H1 (cell line): ENCODE results near the gene SPG11. TPM values are rescaled to one million over a fixed set of nuclear protein-coding genes. Genes with fewer than 3 reads are reported as not detected.

ENCODE experiments used
- CTCF ChIA-PET: fragments of 300-600 bp; sonication (Branson Sonifier 250); formaldehyde crosslinking; loops from one replicate; lab custom pipeline; 2021; ENCODE audit not compliant: partially characterized antibody; lab: Charles Lee
- POLR2A ChIA-PET: fragments of 300-600 bp; sonication (Branson Sonifier 250); formaldehyde crosslinking; loops from one replicate; lab custom pipeline; 2021; ENCODE audit warnings: inconsistent platforms; ENCODE audit not compliant: partially characterized antibody; lab: Charles Lee
- DNase-seq, 2 experiments: peaks; one replicate each; pipeline versions ENCODE4 v3.0.0 to v3.0.0-alpha.2; 2010 to 2022; ENCODE audit warnings: low spot score in 2 of 2, low read depth in 1 of 2, mixed read lengths in 1 of 2
- FAIRE-seq: peaks from 2 replicates; lab custom pipeline; 2011; peaks lifted over from hg19 to GRCh38; lab: Jason Lieb, UNC
- H2AFZ ChIP-seq: 2 replicates; pipeline ENCODE4 v1.8.1; 2012; ENCODE audit warnings: low read length, inconsistent platforms
- H2AK5ac ChIP-seq: 2 replicates; pipeline ENCODE4 v1.6.1; 2013; ENCODE audit warnings: low read depth, low read length
- H2BK120ac ChIP-seq: replicated peaks from 2 replicates; pipeline ENCODE3; 2013; ENCODE audit warnings: low read depth, low read length, inconsistent platforms
- H2BK12ac ChIP-seq: 2 replicates; pipeline ENCODE4 v1.6.1; 2013; ENCODE audit warnings: low read depth, low read length
- H2BK15ac ChIP-seq: 2 replicates; pipeline ENCODE4 v1.6.1; 2013; ENCODE audit warnings: low read length
- H2BK20ac ChIP-seq: 2 replicates; pipeline ENCODE4 v1.6.1; 2013; ENCODE audit warnings: low read length
- H2BK5ac ChIP-seq: 2 replicates; pipeline ENCODE4 v1.6.1; 2013; ENCODE audit warnings: low read depth, low read length
- H3K14ac ChIP-seq: 2 replicates; pipeline ENCODE4 v1.6.1; 2013; ENCODE audit warnings: inconsistent platforms; ENCODE audit not compliant: insufficient read length
- H3K18ac ChIP-seq: 2 replicates; pipeline ENCODE4 v1.6.1; 2013; ENCODE audit warnings: low read length; ENCODE audit errors: extremely low read depth
- H3K23ac ChIP-seq: 2 replicates; pipeline ENCODE4 v1.6.1; 2013; ENCODE audit warnings: inconsistent platforms; ENCODE audit not compliant: insufficient read length
- H3K23me2 ChIP-seq: 2 replicates; pipeline ENCODE4 v1.6.1; 2013; ENCODE audit warnings: low read depth, low read length
- H3K27ac ChIP-seq: 2 replicates; pipeline ENCODE4 v1.6.1; 2011; ENCODE audit warnings: low read depth, low read length, inconsistent platforms
- H3K27me3 ChIP-seq, 4 experiments: replicated peaks in 1 of 4; 1 replicate in 1 of 4; 2 replicates in 3 of 4; pipeline versions ENCODE4 v1.6.1 to v1.8.1; 2011 to 2013; ENCODE audit warnings: low read length in 3 of 4, mild to moderate bottlenecking in 3 of 4, inconsistent platforms in 2 of 4, mixed read lengths in 2 of 4, moderate library complexity in 1 of 4; ENCODE audit not compliant: control insufficient read depth in 3 of 4, insufficient read depth in 3 of 4; ENCODE audit errors: extremely low read depth in 1 of 4
- H3K36me3 ChIP-seq, 4 experiments: 2 replicates each; pipeline versions ENCODE4 v1.6.1 to v1.8.1; 2011 to 2013; ENCODE audit warnings: mild to moderate bottlenecking in 4 of 4, low read length in 3 of 4, moderate library complexity in 2 of 4, control low read depth in 1 of 4, inconsistent platforms in 1 of 4; ENCODE audit not compliant: insufficient read depth in 4 of 4, control insufficient read depth in 2 of 4
- H3K4ac ChIP-seq: replicated peaks from 2 replicates; pipeline ENCODE3; 2013; ENCODE audit warnings: low read length, low read depth, mixed read lengths, inconsistent platforms; ENCODE audit not compliant: insufficient read length
- H3K4me1 ChIP-seq, 4 experiments: replicated peaks in 1 of 4; 1 replicate in 1 of 4; 2 replicates in 3 of 4; pipeline versions ENCODE4 v1.6.1 to v1.8.1; 2011 to 2013; ENCODE audit warnings: low read length in 3 of 4, inconsistent platforms in 2 of 4, mixed read lengths in 1 of 4; ENCODE audit not compliant: insufficient read depth in 4 of 4, control insufficient read depth in 3 of 4
- H3K4me2 ChIP-seq, 2 experiments: 2 replicates each; pipeline versions ENCODE4 v1.6.1 to v1.8.1; 2011 to 2013; ENCODE audit warnings: low read depth in 2 of 2, low read length in 2 of 2, control low read depth in 1 of 2, inconsistent platforms in 1 of 2, mild to moderate bottlenecking in 1 of 2; ENCODE audit not compliant: insufficient read depth in 1 of 2
- H3K4me3 ChIP-seq, 4 experiments: fragments of 200-600, 300-600 bp in 1 of 4; sonication (generic), shearing (Covaris generic), sonication (Bioruptor Twin) in 1 of 4; 2 replicates each; pipeline versions ENCODE4 v1.5.1 to v1.8.1; 2011 to 2016; ENCODE audit warnings: low read length in 4 of 4, low read depth in 3 of 4, control low read depth in 2 of 4, inconsistent platforms in 2 of 4, mild to moderate bottlenecking in 2 of 4, mixed read lengths in 1 of 4, moderate library complexity in 1 of 4; ENCODE audit not compliant: insufficient read depth in 2 of 4; ENCODE audit errors: extremely low read depth in 1 of 4
- H3K56ac ChIP-seq: replicated peaks from 2 replicates; pipeline ENCODE3; 2013; ENCODE audit warnings: low read depth, mild to moderate bottlenecking, mixed read lengths, low read length, inconsistent platforms; ENCODE audit not compliant: insufficient read length
- H3K79me1 ChIP-seq: 2 replicates; pipeline ENCODE4 v1.6.1; 2013; ENCODE audit warnings: low read depth, low read length, control low read depth
- H3K79me2 ChIP-seq, 2 experiments: 2 replicates each; pipeline versions ENCODE4 v1.6.1 to v1.8.1; 2012 to 2013; ENCODE audit warnings: low read length in 2 of 2, mild to moderate bottlenecking in 2 of 2, inconsistent platforms in 1 of 2; ENCODE audit not compliant: insufficient read depth in 2 of 2, control insufficient read depth in 1 of 2
- H3K9ac ChIP-seq, 4 experiments: replicated peaks in 1 of 4; 1 replicate in 1 of 4; 2 replicates in 3 of 4; pipeline versions ENCODE4 v1.6.1 to v1.8.1; 2011 to 2013; ENCODE audit warnings: low read depth in 3 of 4, low read length in 3 of 4, control low read depth in 2 of 4, mild to moderate bottlenecking in 2 of 4, moderate library complexity in 2 of 4, inconsistent platforms in 1 of 4; ENCODE audit errors: extremely low read depth in 1 of 4
- H3K9me3 ChIP-seq, 2 experiments: 2 replicates each; pipeline versions ENCODE4 v1.6.1 to v1.8.1; 2012 to 2013; ENCODE audit warnings: mild to moderate bottlenecking in 2 of 2, moderate library complexity in 2 of 2, control low read depth in 1 of 2, inconsistent platforms in 1 of 2, low read depth in 1 of 2, low read length in 1 of 2, mixed read lengths in 1 of 2; ENCODE audit not compliant: insufficient read depth in 2 of 2
- H4K20me1 ChIP-seq, 2 experiments: replicated peaks in 1 of 2; 2 replicates each; pipeline versions ENCODE3 to v1.8.1; 2011 to 2013; ENCODE audit warnings: inconsistent platforms in 2 of 2, low read length in 2 of 2, mild to moderate bottlenecking in 1 of 2; ENCODE audit not compliant: insufficient read depth in 2 of 2, control insufficient read depth in 1 of 2
- H4K5ac ChIP-seq: 2 replicates; pipeline ENCODE4 v1.6.1; 2013; ENCODE audit warnings: low read length, low read depth, mixed read lengths, inconsistent platforms; ENCODE audit not compliant: insufficient read length
- H4K8ac ChIP-seq: 2 replicates; pipeline ENCODE4 v1.8.0; 2013; ENCODE audit warnings: mild to moderate bottlenecking, moderate library complexity, low read length, inconsistent platforms; ENCODE audit not compliant: insufficient read depth; ENCODE audit errors: extremely low read depth
- H4K91ac ChIP-seq: replicated peaks from 2 replicates; pipeline ENCODE3; 2013; ENCODE audit warnings: low read length, mixed read lengths, inconsistent platforms; ENCODE audit not compliant: insufficient read length
- CEBPB ChIP-seq: IDR thresholded peaks from 2 replicates; pipeline ENCODE4 v1.6.1; 2012; ENCODE audit warnings: low read depth, low read length
- KDM1A ChIP-seq: fragments of 200-600, 300-600 bp; sonication (generic); IDR thresholded peaks from 2 replicates; pipeline ENCODE4 v1.7.1; 2016; ENCODE audit warnings: mild to moderate bottlenecking, low read length, borderline replicate concordance
- NRF1 ChIP-seq: IDR thresholded peaks from 2 replicates; pipeline ENCODE4 v1.6.1; 2011; ENCODE audit warnings: mild to moderate bottlenecking, low read depth, low read length, improper control_type of control experiment
- RNF2 ChIP-seq: fragments of 200-900, 300-1000 bp; sonication (generic); IDR thresholded peaks from 2 replicates; pipeline ENCODE4 v1.7.1; 2016; ENCODE audit warnings: borderline replicate concordance, low read depth, mild to moderate bottlenecking, antibody characterized with exemption, low read length; ENCODE audit not compliant: poor library complexity, severe bottlenecking; ENCODE audit errors: missing control alignments
- YY1 ChIP-seq: IDR thresholded peaks from 2 replicates; pipeline ENCODE4 v1.6.1; 2011; ENCODE audit warnings: low read depth, mild to moderate bottlenecking, low read length
- WGBS, 2 experiments: shearing (Covaris generic) in 1 of 2; methylation state at CpG; one replicate each; pipeline versions ENCODE4 v1.1.6 to v1.1.7; 2013 to 2015; ENCODE audit warnings: low lambda C conversion rate in 2 of 2, mixed read lengths in 2 of 2, inconsistent platforms in 1 of 2, low coverage in 1 of 2, missing lambda C conversion rate in 1 of 2; ENCODE audit not compliant: insufficient replicate concordance in 2 of 2, insufficient coverage in 1 of 2, insufficient read length in 1 of 2; ENCODE audit errors: extremely low coverage in 1 of 2, missing lambda C conversion rate in 1 of 2; 5-methylcytosine and 5-hydroxymethylcytosine counted together
- polyA plus RNA-seq, 7 experiments: library from polyadenylated mRNA; depleted of rRNA in 3 of 7; stranded (reverse) in 5 of 7; unstranded in 2 of 7; fragments of >200 nt in 5 of 7; fragments of 200-250 nt in 2 of 7; gene quantifications; 1 replicate in 5 of 7; 2 replicates in 1 of 7; 4 replicates in 1 of 7; pipeline versions ENCODE4 v1.2.1 to v1.2.3, GENCODE V29; 2011 to 2013; ENCODE audit warnings: missing spikeins in 2 of 7, mixed read lengths in 2 of 7
- total RNA-seq: library from RNA; stranded (reverse); fragmentation: NEBNext Ultra II Directional; extraction: Animal tissue kit (Norgen Biotek cat#: 25700); gene quantifications from 2 replicates; pipeline ENCODE4 v1.2.1, GENCODE V29; 2021

SPG11 gene
- total and polyA plus RNA-seq, 2 of the 8 experiments (the other 6 are each of a cell fraction or from before 2014, with no cell fraction given) = 37.1 to 38.6 TPM

- DNase-seq = peak in 1 of 2 experiments; percentile 44
- POLR2A ChIA-PET = no interaction called here
Measured at GRCh38 chr15:44535523-44536301, 127.8 kb downstream of the SPG11 start.

More at GRCh38 chr15:44535523-44536301, 127.8 kb downstream of the SPG11 start:
- peak overlapping the region; percentile 88 for H2BK5ac ChIP-seq
- H3K4ac ChIP-seq = peak overlapping the region; percentile 49
- H3K79me1 ChIP-seq = no peaks in the 10 kb centered on the region; the same call in none of the 2 replicates
- no peak overlapping the region for H3K14ac ChIP-seq
- H3K4me1 ChIP-seq = peaks cover 0 to 4% (median 2%) of the 10 kb centered on the region in 4 experiments; a peak in 4 of 7 replicates
- peaks cover 0 to 10% (median 0%) of the 10 kb centered on the region in 4 experiments; a peak in 4 of 8 replicates for H3K36me3 ChIP-seq
- peaks cover 6% of the 10 kb centered on the region; the same call in 1 of the 2 replicates for H3K23me2 ChIP-seq
- no peak overlapping the region for H3K23ac ChIP-seq
- TF ChIP-seq NRF1 (0 out of 2 replicates have a peak, but pooled peaks have one; percentile 8), RNF2 (no peak), CEBPB (no peak), YY1 (no peak), KDM1A (no peak)
- peak overlapping the region; percentile 71 to 97 for H3K4me2 ChIP-seq
- H2AFZ ChIP-seq = 0 out of 2 replicates have a peak overlapping the region, but pooled peaks have one; percentile 92
- H3K4me3 ChIP-seq = peak overlapping the region; percentile 64 to 83 (median 77)
- peak overlapping the region; percentile 87 for H3K27ac ChIP-seq
- H3K56ac ChIP-seq = peak overlapping the region; percentile 47
- no peak for FAIRE-seq
- peak overlapping the region; percentile 30 for H4K5ac ChIP-seq
- H3K18ac ChIP-seq = no peak overlapping the region
- H4K91ac ChIP-seq = peak overlapping the region; percentile 72
- H2BK120ac ChIP-seq = no peak overlapping the region
- no peak overlapping the region for H4K8ac ChIP-seq
- CTCF ChIA-PET = interaction anchor here (3.2 kb wide), 1 partner anchor 11 kb away, joined by 16 read pairs; no protein-coding TSS in a partner anchor
- peaks cover 0 to 22% of the 10 kb centered on the region in 2 experiments; a peak in 2 of 4 replicates for H3K79me2 ChIP-seq
- WGBS, 2 experiments = 50% methylated on average over 30 of the region's 36 CpGs; no CpG with 5 or more reads in 1 of the 2 experiments
- H3K27me3 ChIP-seq = no peaks in the 10 kb centered on the region
- no peak overlapping the region for H2BK20ac ChIP-seq
- H2AK5ac ChIP-seq = no peak overlapping the region
- no peak overlapping the region for H2BK12ac ChIP-seq
- H2BK15ac ChIP-seq = peak overlapping the region; percentile 40; the same call in 1 of the 2 replicates
- H3K9ac ChIP-seq = peak overlapping the region in 3 of 4 experiments; percentile 72 to 78 (median 75); a peak in 6 of 7 replicates
- H4K20me1 ChIP-seq = no peaks in the 10 kb centered on the region
- H3K9me3 ChIP-seq = no peaks in the 10 kb centered on the region
